ENCODE results near the gene KCNK10.

KCNK10 gene

GRCh38 chr14:88225721-88226120, 97.3 kb downstream of the KCNK10 start:
- no peak for DNase-seq

- no peak for DNase-seq
Observed at GRCh38 chr14:88218119-88218915, 104.8 kb downstream of the KCNK10 start.

DNA sequence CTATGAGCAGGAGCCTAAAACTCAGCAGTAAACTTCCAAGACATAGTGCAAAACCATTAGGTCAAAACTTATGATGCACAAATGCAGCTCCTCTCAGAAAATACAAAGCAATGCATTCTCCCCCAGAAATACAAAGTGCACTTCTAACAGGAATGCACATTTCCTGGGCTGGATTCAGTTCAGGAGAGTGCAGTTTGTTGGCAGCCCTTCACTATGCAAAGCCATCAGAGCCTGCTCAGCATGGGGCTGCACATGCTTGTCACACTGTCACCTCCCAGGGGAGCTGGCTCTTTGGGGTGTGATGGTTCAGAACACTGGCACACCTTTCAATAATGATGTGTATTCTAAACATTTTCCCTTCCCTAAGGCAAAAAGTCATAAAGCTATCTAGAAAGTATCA, 110.4 kb downstream of the KCNK10 start:
- DNase-seq, result no peak

DNA sequence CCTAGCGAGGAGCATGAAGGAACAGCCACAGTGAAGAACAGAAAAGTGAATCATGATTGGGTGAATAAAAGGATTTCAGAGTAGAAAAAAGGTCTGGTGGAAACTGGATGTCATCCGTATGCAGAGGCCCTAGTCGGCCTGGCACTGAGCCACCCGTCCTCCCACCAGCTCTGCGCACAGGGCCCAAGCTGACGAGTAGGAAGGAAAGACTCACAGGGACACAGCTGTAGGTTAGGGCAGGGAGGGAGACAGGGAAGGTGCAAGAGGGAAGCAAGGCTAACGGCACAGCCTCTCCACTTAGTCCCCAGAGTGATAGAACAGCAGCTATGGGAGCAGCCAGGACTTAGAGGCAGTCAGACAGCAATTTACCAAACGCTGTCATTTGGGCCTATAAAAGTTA, 112.6 kb downstream of the KCNK10 start:
- no peak for DNase-seq

DNA sequence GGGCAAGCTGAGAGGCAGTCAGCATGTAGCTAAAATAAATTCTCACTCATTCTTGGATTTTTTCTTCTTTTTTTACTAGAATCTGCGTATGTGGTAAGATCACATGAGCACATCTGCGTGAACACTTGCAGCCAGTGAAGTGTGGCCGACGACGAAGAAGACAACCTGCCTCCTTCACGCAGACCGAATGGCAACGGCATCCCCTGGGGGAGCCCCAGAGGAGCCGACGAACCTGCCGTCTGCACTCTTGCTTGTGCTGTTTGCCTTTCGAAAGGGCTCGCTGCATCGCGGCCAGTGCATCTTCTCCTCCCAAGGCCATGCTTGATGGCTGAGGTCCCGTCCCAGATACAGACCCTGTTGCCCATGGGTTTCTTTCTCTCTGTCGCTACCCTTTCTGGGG, 113.8 kb downstream of the KCNK10 start:
- DNase-seq, result no peak

DNA sequence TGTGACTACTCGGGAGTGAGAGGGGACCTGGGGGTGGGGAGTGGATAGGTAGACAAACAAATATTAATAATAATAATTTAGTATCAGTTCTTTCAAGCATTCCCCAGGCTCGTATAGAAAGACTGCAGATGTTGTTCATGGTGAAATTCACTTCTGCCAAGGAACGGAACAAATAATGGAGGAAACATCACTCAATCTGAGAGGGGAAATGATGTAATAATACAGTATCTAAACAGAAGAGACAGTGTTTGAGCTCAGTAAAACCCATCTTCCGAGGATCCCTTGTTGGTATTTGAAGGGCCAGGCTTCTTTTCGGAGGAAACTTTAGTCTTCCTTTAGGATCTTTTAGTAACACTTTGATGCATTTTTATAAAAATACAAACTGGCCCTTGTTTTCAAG, 114.2 kb downstream of the KCNK10 start:
- no peak for DNase-seq

GRCh38 chr14:88204221-88204620, 118.8 kb downstream of the KCNK10 start:
- no peak for DNase-seq

DNA sequence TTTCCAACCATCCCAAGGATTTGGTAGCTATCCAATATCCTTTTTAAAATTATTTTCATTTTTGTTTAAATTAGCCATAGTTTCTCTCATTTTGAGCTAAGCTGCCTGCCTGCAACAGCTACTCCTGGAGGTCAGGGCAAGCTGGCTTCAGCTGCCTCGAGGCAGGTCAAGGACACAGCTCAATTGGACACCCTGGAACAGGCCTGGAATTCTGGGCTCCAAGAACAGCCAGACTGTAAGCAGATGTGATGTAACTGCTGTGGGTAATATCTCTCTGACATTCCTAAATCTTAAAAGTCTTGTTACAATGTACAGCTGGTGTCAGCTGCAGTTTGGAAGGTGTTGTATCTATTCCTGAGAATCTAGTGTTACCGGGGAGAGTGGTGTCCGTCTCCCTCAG, 119.8 kb downstream of the KCNK10 start:
- DNase-seq, result no peak

DNA sequence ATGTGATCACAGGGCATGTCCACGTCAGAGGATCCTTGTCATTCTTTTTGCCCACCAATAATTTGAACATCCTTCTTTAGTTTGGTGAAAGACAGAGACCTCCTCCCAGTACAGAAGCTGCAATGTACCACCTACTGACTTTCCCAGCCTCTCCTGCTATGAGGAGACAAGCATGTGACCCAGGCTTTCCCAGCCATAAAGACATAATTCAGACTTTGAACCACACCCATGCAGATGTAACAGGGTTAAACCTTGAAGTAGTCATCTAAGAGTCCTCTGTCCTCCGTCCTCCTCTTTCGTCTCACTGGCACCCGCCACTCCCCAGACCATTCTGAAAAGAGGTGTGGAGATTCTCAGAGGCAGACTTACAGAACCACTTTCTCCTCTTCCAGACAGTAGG, 120.8 kb downstream of the KCNK10 start:
- no peak for DNase-seq

GRCh38 chr14:88201851-88202250, 121.2 kb downstream of the KCNK10 start:
- DNase-seq, result no peak

GRCh38 chr14:88199882-88200281, 123.2 kb downstream of the KCNK10 start:
- DNase-seq, result no peak

- DNase-seq, result no peak
Observed at GRCh38 chr14:88198446-88198845, 124.6 kb downstream of the KCNK10 start.

DNA sequence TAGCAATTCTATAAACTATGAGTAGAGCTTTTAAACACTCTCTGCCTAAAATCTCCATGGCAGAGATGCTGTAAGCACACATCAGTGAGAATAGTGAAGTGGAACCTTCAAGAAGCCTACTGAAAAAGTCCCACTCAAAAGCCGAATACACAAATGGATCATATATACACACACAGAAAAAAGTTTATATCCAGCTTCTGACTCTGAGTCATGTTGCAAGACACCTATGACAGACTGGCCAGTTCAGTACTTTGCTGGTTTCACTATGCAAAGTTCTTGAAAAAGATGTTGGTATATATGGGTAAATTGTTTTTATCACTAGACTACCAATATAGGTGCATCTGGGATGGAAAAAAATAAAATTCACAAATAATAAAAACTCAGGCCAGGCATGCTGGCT, 126.1 kb downstream of the KCNK10 start:
- no peak for DNase-seq

GRCh38 chr14:88196116-88196890, 126.8 kb downstream of the KCNK10 start:
- DNase-seq, result no peak

GRCh38 chr14:88195676-88196075, 127.4 kb downstream of the KCNK10 start:
- no peak for DNase-seq

DNA sequence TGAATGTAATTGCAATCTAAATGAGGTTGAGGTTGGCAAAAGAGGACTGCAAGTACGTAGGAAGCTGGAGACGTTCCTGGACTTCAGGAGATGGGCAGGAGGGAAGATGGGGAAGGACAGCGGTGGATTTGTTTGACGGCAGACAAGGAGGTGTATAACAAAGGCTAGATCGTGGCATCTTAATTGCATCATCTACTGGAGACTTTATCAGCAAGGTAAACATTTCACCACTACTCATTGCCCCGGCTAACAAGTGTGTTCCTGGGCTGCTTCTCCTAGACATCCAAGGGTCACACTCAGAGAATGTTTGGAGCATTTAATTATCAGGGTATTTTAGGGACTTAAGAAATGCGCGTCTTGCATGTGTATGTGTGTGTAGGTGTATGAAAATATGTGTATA, 128.5 kb downstream of the KCNK10 start:
- DNase-seq, result no peak

DNA sequence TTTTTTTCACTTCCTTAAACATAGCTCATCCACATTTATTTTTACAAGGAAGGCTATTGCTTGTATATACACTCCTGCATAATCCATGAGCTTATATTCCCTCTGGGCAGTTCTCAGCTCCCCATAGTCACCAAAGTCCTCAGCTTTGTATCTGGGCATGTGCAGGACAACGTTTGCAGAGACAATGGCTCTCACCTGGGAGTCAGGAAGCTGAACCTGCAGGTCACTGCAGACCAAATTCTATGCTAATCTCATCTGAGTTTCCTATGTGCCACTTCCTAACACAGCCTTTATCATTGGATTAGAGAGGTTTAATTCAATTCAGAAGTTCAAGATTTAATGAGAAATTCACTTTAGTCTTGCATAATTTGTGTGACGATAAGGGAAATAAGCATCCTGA, 131.5 kb downstream of the KCNK10 start:
- no peak for DNase-seq

DNA sequence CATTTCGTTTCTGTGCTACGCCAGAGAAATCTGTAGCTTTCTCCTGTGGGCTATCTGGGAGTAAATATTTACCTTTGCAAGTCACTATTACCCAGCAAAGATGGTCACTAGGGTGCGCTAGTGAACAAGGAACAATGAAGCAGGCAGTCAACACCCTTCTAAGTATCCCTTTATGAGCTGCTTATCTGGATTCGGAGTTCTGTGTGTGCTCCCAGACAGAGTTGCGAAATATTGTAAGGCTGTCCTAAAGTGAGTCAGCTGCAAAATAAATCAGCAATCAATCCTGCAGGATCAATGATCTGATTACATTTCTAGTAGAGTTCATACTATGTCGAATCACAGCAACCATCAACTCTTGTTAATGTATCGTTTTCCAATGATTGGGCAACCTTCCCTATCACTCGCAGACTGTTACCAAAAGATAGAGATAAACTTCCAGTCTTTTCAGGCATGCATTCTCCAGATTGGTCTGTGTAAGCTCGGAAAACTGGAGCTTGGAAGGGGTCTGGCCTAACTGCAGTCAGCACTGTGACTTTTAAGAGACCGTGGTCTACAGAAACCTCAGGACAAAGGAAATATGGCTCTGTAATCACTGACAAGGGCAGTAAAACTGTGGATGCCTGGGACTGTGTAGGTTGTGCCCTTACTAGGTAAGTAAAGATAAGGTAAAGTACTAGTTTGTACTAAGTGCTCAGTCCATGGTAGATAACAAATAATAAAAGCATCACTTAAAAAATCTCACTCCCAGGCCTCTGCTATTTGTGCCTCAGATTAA, 133.5 kb downstream of the KCNK10 start:
- DNase-seq, result peak; percentile 20 to 39

DNA sequence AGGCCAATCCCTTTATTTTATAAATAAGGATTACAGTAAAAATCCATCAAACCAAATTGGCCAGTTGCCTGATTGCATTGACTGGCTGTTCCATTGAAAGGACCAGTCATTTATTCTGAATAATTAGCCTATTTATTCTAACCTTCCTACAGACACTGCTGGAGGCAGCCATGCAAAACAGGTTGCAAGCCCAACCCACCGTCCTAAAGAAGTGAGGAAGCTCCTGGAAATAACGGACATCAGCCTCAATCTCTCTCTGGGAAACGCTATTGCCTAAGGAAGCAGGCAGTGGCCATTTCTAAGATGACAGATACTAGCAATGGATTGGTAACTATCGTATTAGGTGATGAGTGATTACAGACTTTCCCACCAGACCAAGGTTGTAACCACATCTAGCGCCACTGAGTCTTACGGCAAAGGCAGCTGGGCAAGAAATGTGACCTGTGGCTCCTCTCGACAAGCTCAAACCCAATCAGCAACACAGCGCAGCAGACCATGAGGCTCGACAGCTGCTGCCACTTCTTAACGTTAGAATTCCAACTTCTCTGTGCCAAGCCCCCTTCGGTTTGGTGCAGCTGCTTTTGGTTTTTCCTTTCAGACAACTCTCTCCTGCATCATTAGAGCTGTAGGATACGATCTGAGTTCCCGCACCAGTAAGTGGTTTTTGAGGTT, 134.2 kb downstream of the KCNK10 start:
- DNase-seq, result no peak

GRCh38 chr14:88185843-88186242, 137.2 kb downstream of the KCNK10 start:
- no peak for DNase-seq

GRCh38 chr14:88184956-88185355, 138.1 kb downstream of the KCNK10 start:
- no peak for DNase-seq

DNA sequence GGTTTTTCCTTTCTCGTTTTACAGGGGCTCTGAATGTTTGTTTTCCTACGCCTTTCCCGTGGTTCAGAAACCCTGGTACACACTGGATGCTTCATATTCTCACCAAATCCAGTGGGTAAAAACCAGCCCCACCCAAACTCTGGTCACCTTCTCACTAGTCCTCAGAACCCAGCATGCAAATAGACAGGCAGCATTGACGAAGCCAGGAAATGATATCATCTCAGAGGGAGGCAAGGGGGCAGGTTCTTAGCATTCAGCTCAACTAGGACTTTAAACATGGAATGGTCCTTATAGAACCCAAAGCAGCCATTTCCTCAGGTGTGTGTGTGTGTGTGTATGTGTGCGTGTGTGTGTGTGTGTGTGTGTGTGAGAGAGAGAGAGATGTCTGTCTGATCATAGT, 142.0 kb downstream of the KCNK10 start:
- DNase-seq, result no peak

GRCh38 chr14:88179716-88180115, 143.4 kb downstream of the KCNK10 start:
- no peak for DNase-seq
